GM18907 (cell line): Measurements from ENCODE around the gene R3HDM2.
"Not testable (repeated sequence)": the region's sequence is repeated elsewhere in the genome, so short reads cannot be mapped to it uniquely, and the experiment has no call there.

ENCODE experiments used
- ATAC-seq: cut with Tn5 transposase; IDR thresholded peaks from one replicate; pipeline ENCODE4 v1.9.1; 2021; ENCODE audit warnings: mild to moderate bottlenecking, moderate library complexity; ENCODE audit not compliant: unreplicated experiment

The R3HDM2 gene

GRCh38 chr12:57336299-57336698 lies 94.5 kb downstream of the R3HDM2 start:
- ATAC-seq, result not testable (repeated sequence)

- ATAC-seq, result no peak
Observed at GRCh38 chr12:57334219-57334618, 96.6 kb downstream of the R3HDM2 start.

- no peak for ATAC-seq
Observed at GRCh38 chr12:57332646-57333312, 98.1 kb downstream of the R3HDM2 start.

- no peak for ATAC-seq
Observed at GRCh38 chr12:57330992-57331391, 99.9 kb downstream of the R3HDM2 start.

- no peak for ATAC-seq
Observed at GRCh38 chr12:57329219-57329618, 101.6 kb downstream of the R3HDM2 start.

- ATAC-seq, result no peak
Observed at GRCh38 chr12:57325395-57325794, 105.4 kb downstream of the R3HDM2 start.

- ATAC-seq, result no peak
Observed at GRCh38 chr12:57323416-57323815, 107.4 kb downstream of the R3HDM2 start.

GRCh38 chr12:57320639-57321038 lies 110.2 kb downstream of the R3HDM2 start:
- ATAC-seq, result no peak

- ATAC-seq, result no peak
Observed at GRCh38 chr12:57319678-57320469, 111.0 kb downstream of the R3HDM2 start.

- no peak for ATAC-seq
Observed at GRCh38 chr12:57315681-57316080, 115.2 kb downstream of the R3HDM2 start.

- not testable (repeated sequence) for ATAC-seq
Observed at GRCh38 chr12:57312287-57312686, 118.6 kb downstream of the R3HDM2 start.

GRCh38 chr12:57309420-57309819 lies 121.4 kb downstream of the R3HDM2 start:
- ATAC-seq, result no peak

GRCh38 chr12:57300961-57301584 lies 129.8 kb downstream of the R3HDM2 start:
- no peak for ATAC-seq

GRCh38 chr12:57299514-57300016 lies 131.3 kb downstream of the R3HDM2 start:
- no peak for ATAC-seq

GRCh38 chr12:57296291-57296690 lies 134.6 kb downstream of the R3HDM2 start:
- ATAC-seq, result no peak

GRCh38 chr12:57282073-57282472 lies 148.8 kb downstream of the R3HDM2 start:
- not testable (repeated sequence) for ATAC-seq

- peak; percentile 93 for ATAC-seq
Observed at GRCh38 chr12:57280211-57281062, 150.4 kb downstream of the R3HDM2 start.

GRCh38 chr12:57278465-57279381 lies 152.1 kb downstream of the R3HDM2 start:
- ATAC-seq, result no peak

- no peak for ATAC-seq
Observed at GRCh38 chr12:57276935-57277563, 153.8 kb downstream of the R3HDM2 start.
